Non-pigmented ciliary epithelial cell (primary cell): Measurements from ENCODE around the gene HELT.

ENCODE experiments used
- DNase-seq: peaks from one replicate; pipeline ENCODE4 v3.0.0-alpha.2; 2010; ENCODE audit warnings: low read depth

Gene HELT

DNA sequence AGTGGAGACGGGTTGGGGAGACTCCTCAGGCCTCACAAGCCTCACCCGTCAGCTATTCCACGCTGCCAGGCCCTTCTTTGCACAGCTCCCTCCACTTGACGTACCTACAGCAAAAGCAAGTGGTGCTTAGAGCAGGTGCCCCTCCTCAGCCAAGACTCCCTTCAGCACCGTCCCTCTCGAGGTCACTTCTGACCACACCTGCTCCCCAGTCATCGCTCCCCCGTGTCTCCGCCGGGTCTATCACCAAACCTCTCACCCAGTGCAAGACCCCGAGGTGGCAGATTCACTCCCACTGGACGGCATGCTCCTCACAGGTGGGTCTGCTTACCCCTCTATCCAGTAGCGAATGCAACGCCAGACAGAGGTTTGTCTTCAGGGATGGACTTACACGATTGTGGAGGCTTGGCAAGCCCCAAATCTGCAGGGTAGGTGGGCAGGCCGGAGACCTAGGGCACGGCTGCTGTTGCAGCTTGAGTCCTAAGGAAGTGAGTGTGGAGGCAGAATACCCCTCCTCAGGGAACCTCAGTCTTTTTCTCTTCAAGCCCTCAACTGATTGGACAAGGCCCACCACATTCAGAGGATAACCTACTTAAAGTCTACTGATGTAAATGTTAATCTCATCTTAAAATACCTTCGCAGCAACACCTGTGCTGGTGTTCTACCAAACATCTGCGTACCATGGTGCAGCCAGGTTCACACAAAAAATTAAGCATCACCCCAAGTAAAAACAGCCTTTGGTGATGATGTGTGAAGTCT, 14.5 kb upstream of the HELT start:
- DNase-seq, result no peak

DNA sequence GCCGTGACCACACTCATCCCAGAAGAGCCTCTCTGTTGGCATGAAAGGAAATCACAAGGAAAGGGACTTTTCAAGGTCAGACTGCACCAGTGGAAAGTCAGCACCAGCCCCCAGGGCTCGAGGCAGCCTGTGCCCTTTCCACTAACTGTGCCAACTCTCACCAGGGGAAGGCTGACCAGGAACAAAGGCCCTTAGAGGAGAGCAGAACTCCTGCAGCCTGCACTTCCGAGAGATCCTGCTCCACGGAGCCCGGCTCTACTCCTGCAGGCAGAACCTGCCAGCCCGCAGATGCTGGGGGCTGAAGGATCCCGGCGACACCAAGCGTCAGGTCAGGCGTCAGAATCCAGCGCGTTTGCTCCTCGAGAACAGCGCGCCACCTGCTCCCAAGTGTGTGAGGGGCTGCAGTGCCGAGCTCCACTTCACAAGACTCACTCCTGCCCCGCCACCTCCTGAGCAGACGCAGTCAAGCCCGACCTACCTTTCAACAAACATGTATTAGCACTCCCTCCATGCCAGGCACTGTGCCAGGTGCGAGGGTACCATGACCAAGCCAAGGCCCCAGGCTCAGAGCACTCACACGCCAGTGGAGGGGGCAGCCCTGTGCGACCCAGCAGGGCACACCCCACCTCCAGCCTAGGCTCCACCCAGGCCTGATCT, 13.6 kb upstream of the HELT start:
- no peak for DNase-seq

DNA sequence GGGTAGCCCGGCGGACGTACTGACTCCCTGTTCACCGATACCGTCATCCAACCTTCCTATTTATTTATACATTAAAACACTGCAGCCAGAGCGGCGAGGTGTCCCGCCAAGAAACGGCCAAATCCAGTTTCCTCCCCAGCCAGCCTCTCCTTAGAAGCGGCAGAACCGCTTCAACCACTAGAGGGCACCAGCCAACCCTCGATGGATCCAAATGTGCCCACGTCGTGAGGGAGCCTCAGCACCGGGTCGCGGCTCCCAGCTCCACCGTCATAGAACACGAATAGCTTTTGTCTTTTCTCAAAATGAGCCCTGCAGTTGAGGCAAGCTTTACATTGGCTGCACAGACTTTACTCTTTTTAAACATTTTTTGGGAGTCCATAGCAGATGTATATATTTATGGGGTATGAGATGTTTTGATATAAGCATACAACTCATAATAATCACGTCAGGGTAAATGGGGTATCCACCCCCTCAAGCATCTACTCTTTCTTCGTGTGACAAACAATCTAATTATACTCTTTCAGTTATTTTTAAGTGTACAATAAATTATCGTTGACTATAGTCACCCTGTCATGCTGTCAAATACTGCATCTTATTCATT, 13.0 kb upstream of the HELT start:
- peak; percentile 30 for DNase-seq

DNA sequence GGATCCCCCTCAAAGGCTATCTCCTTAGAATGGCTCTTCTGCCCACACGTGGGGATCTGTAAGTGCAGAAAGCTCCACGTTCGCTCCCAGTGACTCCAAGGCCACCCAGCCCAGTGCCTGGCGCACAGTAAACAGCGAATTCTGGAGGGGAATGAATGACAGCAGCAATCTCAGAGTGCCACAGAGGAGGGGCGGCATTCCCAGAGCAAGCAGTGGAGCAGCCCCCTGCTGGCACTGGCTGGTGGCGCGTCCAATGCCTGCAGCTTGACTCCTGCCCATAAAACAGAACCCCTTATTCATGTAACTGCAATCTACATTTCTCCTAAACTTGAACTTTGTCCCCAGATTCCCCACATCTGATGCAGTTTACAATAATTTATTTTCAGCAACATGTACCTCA, 6.9 kb upstream of the HELT start:
- DNase-seq, result no peak

DNA sequence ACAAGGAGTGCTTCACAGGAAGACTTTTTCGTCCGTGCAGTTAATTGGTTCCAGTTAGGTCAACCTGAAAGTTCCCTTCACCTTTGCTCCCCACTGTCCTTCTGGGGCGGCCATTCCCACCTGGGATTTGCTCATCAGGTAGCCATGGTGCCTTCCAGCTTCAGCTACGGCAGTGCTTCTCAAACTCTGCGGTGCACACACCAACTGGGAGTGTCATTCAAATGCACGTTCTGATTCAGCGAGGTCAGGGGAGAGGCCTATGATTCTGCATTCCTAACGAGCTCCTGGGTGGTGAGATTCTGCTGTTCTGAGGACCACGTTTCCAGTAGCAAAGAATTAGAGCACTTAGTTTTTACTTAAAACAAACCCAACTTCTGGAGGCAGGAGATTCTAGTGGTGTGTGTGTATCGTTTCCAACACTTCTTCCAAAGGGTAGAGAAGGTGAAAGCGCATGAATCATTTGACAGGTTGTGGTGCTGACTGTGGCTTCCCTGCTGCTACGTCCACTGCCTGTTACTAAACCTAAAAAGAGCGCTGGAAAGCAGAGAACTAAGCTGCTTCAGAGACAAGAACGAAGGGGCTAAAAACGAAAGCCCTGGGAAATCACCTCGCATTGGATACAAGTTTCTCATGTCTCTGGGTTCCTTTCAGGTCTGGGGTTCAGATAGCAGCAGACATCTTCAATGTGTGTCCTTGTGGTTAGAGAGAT, 4.7 kb upstream of the HELT start:
- DNase-seq, result no peak

DNA sequence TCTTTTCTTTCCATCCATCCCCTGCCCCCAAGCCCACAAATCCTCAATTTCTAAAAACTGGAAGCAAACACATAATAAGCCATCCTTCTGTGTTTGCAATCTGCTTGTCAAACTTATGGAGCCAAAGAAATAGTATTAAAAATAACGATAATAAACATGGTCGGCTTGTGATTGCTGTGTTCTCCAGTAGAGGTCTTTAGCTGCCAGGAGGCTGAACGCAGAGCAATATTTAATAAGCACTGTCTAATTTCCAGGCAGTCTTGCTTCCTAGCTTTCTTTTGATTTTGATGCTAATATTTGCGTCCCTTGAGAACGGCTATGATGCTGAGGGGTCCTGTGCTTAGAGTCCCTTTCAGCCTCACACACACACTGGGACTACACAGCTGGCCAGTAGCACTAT, 3.2 kb upstream of the HELT start:
- DNase-seq, result no peak

DNA sequence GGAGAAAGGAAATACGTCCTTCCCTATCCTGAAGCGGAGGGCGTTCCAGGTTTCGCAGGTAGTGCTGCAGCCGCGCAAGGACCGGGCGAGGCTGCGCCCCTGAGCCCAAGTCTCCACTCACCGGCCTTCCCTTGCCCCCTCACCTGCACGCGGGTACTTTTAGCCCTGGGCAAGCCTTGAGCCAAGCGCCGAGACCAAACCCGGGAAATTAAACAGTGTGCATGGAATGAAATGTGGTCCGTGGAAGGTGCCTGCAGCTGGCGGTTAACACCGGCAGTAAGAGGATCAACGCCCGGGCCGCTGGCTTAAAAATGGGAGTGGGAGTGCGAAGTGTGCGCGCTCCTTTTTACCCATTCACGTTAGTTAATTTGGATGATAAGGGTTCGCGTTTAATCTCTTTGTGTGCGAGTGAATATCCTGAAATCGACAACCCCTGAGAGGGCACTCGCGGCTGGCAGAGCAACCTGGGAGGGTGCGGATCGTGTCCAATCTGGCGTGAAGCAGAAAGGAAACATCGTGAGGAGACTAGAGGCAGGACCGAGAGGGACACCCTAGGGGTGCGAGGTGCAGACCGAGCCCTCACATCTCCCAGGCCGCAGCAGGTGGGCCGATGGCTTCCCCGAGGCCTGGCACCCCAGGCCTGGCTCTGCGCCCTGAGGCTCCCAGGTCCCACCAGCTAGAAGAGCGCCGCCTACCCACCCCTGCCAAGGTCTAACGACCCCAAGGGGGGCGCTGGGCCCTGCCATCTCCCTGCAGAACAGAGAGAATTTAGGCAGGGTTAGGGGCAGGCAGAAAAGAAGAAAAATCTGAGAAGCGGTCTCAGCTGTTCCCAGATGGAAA, 2.0 kb upstream of the HELT start:
- DNase-seq, result no peak

DNA sequence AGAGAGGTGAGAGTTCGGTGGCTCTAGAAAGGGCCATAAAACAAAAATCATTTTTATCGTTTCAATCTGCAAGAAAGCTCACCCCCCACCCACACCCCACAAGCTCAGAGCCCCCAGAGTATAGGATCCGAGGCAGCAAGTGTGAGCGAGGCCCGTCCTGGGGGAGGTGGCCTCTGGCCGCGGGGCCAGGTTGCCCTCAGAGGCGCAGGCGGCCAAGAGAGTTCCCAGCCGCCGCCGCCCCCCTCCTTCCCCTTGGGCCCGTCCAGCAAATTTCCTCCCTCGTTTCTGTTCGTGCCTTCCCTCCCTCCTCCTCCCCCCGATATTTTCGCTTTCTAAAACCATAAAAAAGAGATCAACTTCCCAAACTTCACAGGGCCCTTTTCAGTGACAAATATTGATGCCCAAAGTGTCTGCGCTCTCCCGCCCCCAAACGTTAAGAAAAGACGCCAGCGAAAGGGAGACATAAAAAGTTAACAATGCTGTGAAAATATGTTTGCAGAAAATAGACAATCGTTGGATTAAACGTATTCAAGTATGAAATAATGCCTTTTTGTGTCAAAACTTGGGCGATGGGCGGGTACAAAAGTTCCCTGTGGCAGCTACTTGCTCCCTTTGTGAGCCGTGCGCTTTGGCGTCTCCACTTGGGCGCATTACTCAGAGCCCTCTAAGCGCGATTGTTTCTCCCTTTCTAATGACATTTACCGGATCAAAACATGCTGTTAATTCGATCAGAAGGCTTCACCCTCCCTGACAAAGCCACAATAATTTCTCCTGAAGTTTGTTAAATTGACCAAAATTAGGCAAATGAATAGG, 1.1 kb upstream of the HELT start:
- no peak for DNase-seq

DNA sequence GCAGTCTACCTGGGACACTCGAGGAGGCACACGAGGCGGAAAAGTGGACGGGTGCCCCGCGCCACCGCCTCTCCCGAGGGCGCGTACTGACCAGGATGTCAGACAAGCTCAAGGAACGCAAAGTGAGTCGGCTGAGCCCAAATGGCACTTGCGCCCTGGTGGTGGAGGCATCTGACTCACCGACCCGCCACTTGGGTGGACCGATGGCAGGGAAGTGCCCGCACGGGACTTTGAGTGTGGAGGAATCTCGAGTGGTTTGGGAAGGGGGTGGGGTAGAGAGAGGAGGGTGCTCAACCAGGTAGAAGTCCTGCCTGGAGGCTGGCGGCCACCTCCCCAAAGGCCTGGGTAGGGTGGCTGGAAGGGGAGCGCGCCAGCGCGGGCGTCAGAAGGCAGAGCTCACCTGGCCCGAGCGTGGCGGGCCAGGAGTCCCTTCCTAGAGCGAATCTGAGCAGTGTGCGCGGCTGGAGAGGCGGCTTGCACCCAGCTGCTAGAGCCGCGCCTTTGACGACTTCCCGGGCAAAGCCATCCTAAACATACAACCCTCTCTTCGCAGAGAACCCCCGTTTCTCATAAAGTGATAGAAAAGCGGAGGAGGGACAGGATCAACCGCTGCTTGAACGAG, 655 bp downstream of the HELT start:
- DNase-seq, result no peak

DNA sequence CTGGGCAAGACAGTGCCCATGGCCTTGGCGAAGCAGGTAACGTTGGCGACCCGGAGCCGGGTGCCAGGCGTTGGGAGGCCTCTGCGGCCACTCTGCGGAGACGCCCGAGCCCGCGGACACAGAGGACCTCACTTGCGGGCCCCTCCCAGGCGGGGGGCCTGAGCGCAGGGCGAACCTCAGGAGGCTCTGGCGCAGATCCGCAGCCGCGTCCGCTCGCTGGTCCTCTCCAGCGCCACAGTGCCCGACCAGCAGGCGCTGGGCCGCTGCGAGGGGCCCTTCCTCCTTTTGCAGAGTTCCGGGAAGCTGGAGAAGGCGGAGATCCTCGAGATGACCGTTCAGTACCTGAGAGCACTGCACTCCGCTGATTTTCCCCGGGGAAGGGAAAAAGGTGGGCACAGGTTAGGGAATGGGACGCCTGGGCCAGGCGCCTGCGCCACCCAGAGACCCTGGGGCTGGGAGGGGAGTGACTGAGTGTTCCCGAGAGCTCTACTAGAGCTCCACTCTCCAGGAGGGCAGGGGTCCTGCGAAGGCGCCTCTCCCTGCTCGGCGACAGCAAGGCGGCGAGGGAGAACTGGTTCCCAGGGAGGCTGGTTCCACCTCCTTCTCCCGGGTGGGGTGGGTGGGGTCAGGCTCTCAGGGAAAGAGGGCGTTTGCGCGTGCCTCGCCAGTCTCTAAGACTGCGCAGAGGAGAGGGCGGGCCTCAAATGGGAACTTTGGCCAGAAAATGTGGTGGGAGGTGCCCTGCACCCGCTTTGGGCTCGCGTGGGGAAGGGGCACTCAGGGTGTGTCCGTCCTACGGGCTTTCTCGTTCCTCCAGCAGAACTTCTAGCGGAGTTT, 1.4 kb downstream of the HELT start:
- DNase-seq, result no peak

DNA sequence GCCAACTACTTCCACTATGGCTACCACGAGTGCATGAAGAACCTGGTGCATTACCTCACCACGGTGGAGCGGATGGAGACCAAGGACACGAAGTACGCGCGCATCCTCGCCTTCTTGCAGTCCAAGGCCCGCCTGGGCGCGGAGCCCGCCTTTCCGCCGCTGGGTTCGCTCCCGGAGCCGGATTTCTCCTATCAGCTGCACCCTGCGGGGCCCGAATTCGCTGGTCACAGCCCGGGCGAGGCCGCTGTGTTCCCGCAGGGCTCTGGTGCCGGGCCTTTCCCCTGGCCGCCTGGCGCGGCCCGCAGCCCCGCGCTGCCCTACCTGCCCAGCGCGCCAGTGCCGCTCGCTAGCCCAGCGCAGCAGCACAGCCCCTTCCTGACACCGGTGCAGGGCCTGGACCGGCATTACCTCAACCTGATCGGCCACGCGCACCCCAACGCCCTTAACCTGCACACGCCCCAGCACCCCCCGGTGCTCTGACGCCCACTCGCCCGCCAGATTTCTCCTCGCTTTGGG, 2.1 kb downstream of the HELT start:
- no peak for DNase-seq

DNA sequence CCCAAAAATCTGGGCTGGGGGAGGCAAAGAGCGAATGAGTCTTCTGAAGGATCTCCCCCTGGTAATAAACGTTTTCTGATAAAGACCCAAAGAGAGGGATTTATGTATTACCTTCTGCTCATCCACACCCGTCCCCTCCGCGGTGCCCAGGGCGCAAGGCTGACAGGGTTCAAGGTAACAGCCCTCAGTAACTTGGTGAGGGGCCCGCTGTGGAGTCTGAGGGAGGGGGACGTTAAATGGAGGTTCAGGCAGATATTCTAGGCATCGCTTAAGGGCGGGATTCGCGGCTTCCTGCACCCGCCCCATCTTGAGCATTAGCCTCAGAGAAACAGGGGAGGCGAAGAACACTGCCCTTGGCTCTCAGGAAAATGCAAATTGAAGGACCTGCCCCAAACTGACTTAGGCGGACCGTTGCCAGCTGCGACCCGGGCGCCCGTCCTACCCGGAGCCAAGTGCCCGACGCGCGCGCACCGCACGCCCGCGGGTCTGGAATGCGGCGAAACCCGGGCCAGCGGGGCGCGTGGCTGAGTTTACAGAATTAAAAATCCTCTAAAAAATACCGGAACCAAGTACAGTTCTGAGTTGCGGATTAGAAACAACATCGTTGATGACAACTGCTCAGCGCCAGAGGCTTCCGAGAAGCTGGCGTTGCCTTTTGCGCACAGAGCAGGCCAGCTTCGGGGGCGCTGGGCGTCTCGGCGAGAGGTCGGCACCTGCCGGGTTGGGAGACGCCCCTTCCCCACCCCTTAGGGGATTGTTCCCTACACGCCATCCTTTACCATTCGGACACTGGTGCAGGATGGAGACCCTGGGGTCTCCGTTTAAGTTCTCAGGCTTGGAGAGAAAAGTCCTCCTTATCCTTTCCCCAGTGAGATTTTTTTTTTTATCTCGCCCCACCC, 2.8 kb downstream of the HELT start:
- no peak for DNase-seq

DNA sequence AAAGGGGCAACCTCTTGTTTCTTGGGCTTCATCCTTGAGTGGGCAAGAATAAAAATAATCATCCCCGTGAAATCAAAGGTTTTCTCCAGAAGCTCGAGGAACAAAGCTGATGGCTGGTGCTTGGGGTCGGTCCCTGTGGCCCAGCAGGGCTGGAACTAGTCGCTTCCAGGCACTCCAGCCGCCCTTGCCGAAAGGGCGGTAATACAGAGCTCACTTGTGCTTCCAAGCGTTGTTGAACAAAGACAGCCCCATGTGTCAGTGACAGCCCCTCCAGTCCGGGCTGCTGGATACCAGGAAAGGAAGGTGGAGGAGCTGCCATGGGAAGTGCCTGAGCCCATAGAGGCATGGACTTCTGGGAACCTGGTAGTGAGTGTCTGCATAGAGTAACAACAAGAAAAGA, 5.2 kb downstream of the HELT start:
- DNase-seq, result no peak

DNA sequence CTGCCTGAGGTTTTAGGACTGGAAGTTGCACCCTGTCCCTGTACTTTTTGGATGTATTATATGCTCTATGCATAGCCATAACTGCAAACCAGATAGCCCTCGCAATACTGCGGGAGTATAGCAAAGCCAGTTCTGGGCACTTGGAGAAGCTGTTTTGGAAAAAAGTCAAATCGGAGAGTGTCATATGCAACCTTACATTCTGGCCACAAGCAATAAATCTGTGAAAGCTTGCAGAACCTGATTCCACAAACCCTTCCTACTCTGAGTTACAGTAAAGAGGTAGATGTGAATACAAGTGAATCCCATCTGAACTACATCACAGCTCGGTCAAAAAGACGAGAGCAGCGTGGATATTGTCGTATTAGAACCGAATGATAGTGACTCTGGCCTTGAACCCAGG, 10.3 kb downstream of the HELT start:
- no peak for DNase-seq

DNA sequence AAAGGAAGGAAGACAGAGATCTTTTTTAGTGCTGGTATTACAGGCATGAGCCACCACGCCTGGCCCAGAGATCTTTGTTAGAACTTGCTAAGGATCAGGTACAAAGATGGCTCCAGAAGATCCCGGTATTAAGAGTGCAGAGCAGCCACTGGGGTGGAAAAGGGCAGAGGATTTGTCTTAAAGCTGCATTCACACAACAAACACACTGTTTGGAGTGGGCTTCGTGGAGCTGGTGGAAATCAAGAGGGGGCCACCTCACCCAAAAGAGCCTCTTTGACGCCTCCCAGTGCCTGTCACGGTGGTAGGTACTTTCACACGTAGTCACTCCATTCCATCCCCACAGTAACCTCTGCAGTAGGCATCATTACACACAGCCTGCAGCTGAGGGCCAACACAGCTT, 13.3 kb downstream of the HELT start:
- DNase-seq, result no peak

DNA sequence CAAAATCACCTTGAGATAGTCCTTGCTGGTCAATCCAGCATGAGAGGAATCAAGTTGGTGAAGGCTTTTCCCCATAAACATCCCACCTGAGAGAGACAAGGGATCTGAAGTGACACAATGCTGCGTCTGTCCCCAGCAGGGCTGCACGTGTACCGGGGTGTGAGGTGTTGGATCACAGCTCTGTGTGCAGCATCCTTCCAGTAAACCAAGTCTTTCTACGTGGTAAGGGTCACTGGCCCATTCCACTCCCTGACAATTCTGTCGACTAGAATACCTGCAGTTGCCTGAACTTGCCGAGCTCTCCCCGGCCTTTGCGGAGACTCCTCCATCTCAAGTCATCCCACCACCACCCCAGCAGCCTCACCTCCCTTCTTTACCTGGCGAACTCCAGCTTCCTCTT, 14.8 kb downstream of the HELT start:
- no peak for DNase-seq

DNA sequence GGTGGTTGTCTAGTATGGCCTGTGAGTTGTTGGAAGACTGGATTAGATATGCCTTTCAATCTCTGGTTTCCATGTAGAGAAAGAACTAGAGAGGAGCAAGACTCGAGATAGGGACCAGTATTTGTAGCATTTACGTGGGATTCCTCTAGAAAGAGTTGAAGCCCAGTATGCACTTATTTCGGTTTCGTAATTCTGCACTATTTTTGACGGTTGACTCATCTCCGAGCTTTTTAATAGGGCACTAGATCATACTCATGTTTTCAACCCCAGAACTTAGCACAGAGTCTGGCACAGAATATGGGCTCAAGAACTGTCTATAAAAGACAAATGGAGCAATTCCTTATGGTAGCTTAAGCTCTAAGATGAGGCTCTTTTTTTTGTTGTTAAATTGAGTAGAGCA, 15.7 kb downstream of the HELT start:
- no peak for DNase-seq

DNA sequence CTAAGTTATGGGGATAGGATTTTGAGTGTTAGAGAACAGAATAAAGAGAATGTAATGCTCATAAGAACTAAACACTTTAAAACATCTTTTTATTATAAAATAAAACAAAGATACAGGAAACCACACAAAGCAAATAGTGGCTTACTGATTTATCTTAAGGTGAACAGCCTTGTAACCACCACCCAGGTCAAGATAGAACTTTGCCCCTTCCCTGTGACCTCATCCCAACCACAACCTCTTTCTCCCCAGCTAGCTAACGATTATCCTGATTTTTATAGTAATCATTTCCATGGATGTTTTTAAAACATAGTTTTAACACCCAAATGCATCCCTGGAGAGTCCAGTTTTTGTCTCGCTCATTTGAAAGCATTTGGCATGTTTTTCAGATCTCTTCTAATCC, 17.0 kb downstream of the HELT start:
- no peak for DNase-seq

DNA sequence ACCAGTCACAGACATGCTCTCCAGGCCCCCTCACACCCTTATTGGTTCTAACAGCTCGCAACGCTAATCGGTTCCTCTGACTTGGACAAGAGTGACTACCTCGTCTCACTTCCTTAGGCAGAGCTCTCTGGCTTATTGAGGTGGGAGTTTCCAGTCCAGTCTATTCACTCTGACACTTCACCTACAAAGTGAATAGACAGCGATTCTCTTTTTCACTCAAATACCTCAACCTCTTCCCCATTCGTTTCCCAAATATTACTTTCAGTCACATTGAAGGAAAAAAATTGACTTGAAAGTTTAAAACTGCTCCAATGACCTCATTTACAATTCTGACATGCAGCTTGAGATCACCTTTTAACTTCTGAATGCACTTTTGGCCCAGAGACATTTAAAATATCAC, 17.7 kb downstream of the HELT start:
- DNase-seq, result no peak
